Panc1 (cell line): ENCODE measurements around the gene TMEM258. TPM values are rescaled to one million over a fixed set of nuclear protein-coding genes. Genes with fewer than 3 reads are reported as not detected.

Experiments
- ATAC-seq: fragments of 200-7000 bp; cut with Tn5 transposase; 2 replicates; pipeline ENCODE4 v1.9.1; 2020; ENCODE audit warnings: mild to moderate bottlenecking, moderate library complexity
- BruUV-seq: library from RNA; stranded (reverse); fragments of 400-500 nt; replicated peaks from 2 replicates; lab custom pipeline; 2021; lab: Mats Ljungman, UMichigan
- CTCF ChIA-PET: fragments of 300-600 bp; sonication (Branson Sonifier 250); formaldehyde crosslinking; loops from one replicate; lab custom pipeline; 2022; ENCODE audit warnings: antibody characterized with exemption; lab: Charles Lee
- POLR2A ChIA-PET: fragments of 300-600 bp; sonication (Branson Sonifier 250); formaldehyde crosslinking; loops from one replicate; lab custom pipeline; 2022; ENCODE audit warnings: antibody characterized with exemption; lab: Charles Lee
- DNase-seq: peaks from one replicate; pipeline ENCODE4 v3.0.0-alpha.2; 2010; ENCODE audit warnings: low read depth, low spot score
- H3K27ac ChIP-seq: 2 replicates; pipeline ENCODE4 v1.5.1; 2011; ENCODE audit warnings: mild to moderate bottlenecking, low read length, inconsistent platforms
- H3K27me3 ChIP-seq: fragments of 200-500 bp; sonication (Bioruptor generic); 2 replicates; pipeline ENCODE4 v1.6.0; 2014; ENCODE audit warnings: low read length, inconsistent platforms; ENCODE audit not compliant: control insufficient read depth, insufficient read depth
- H3K36me3 ChIP-seq: fragments of 200-500 bp; sonication (Bioruptor generic); 2 replicates; pipeline ENCODE4 v1.5.1; 2014; ENCODE audit warnings: inconsistent platforms, mild to moderate bottlenecking, low read length, moderate library complexity; ENCODE audit not compliant: control insufficient read depth, insufficient read depth
- H3K4me1 ChIP-seq: 2 replicates; pipeline ENCODE4 v1.5.1; 2011; ENCODE audit warnings: inconsistent platforms, mild to moderate bottlenecking, low read length, moderate library complexity; ENCODE audit not compliant: control insufficient read depth, insufficient read depth
- H3K4me3 ChIP-seq, 2 experiments: 2 replicates each; pipeline ENCODE4 v1.5.1; 2011 to 2012; ENCODE audit warnings: low read depth in 2 of 2, low read length in 2 of 2, mild to moderate bottlenecking in 2 of 2, inconsistent platforms in 1 of 2, moderate library complexity in 1 of 2
- H3K9me3 ChIP-seq: fragments of 200-500 bp; sonication (Bioruptor generic); 2 replicates; pipeline ENCODE4 v1.5.1; 2014; ENCODE audit warnings: low read depth, mild to moderate bottlenecking, inconsistent platforms, low read length, moderate library complexity; ENCODE audit not compliant: control insufficient read depth, insufficient read depth
- CTCF ChIP-seq: fragments of 450-650 bp; IDR thresholded peaks from 2 replicates; pipeline ENCODE4 v1.5.1; 2017; ENCODE audit warnings: mild to moderate bottlenecking
- POLR2AphosphoS5 ChIP-seq: IDR thresholded peaks from 2 replicates; pipeline ENCODE4 v1.6.1; 2012; ENCODE audit warnings: mild to moderate bottlenecking, low read depth, low read length, moderate library complexity
- REST ChIP-seq, 2 experiments: IDR thresholded peaks; 2 replicates each; pipeline ENCODE4 v1.6.1; 2011 to 2012; ENCODE audit warnings: low read depth in 2 of 2, control low read depth in 1 of 2, low read length in 1 of 2, mild to moderate bottlenecking in 1 of 2, moderate library complexity in 1 of 2; ENCODE audit not compliant: insufficient read depth in 1 of 2
- SIN3A ChIP-seq: IDR thresholded peaks from 2 replicates; pipeline ENCODE4 v1.6.1; 2012; ENCODE audit warnings: low read depth, mild to moderate bottlenecking, low read length, moderate library complexity, borderline replicate concordance; ENCODE audit not compliant: insufficient read depth
- TCF7L2 ChIP-seq: IDR thresholded peaks from 2 replicates; pipeline ENCODE4 v1.6.1; 2011; ENCODE audit warnings: mild to moderate bottlenecking, low read depth, low read length, inconsistent platforms
- in situ Hi-C: cut with HindIII; loops from 2 replicates; pipeline ENCODE4 v1.10.0; 2016; ENCODE audit warnings: low sequenced_read_pairs, low pct_unique_long_range_greater_than_20kb
- intact Hi-C: fragments of 100-400 bp; cut with micrococcal nuclease; formaldehyde crosslinking; loops from one replicate; pipeline ENCODE4 v1.10.0; 2022; ENCODE audit not compliant: unreplicated experiment
- total RNA-seq: library from RNA; stranded (reverse); gene quantifications from one replicate; pipeline ENCODE4 v1.2.1, GENCODE V29; 2021; ENCODE audit not compliant: unreplicated experiment

Gene TMEM258
- total RNA-seq, 1 experiment from 2014 or later = 139 TPM

DNA sequence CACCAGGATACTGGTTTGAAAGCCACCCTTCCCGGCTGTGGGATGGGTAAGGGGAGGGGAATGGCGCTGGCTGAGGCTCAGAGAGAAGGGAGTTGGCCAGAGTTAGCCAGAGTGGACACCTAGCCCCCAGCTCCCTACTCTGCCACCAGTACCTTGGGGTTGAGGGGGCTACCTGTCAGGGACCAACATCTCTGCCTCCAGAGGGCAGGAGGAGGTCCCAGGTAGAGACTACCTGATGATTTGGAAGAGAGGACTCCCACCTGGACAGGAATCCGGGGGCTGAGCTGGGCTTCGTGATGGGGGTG is 36.3 kb downstream of the TMEM258 start:
- no peaks in the 10 kb centered on the region for H3K36me3 ChIP-seq
- in situ Hi-C loops = no loop called here
- no peaks in the 10 kb centered on the region for H3K27me3 ChIP-seq
- H3K27ac ChIP-seq = no peak overlapping the region; the same call in 1 of the 2 replicates
- ATAC-seq (no peak), DNase-seq (no peak)
- ChIA-PET POLR2A (no interaction called here), CTCF (no interaction called here)
- intact Hi-C loops = no loop called here
- TF ChIP-seq POLR2AphosphoS5 (no peak), CTCF (no peak), SIN3A (no peak), TCF7L2 (no peak), REST (IDR thresholded peaks at IDR 0.05; ENCODE audit: insufficient read depth in 1 of 2, low read depth in 2 of 2, low read length in 1 of 2) (no peak)
- H3K4me3 ChIP-seq = no peak overlapping the region
- peaks cover 5% of the 10 kb centered on the region for H3K4me1 ChIP-seq
- BruUV-seq = no TSS peak
- H3K9me3 ChIP-seq = no peaks in the 10 kb centered on the region

DNA sequence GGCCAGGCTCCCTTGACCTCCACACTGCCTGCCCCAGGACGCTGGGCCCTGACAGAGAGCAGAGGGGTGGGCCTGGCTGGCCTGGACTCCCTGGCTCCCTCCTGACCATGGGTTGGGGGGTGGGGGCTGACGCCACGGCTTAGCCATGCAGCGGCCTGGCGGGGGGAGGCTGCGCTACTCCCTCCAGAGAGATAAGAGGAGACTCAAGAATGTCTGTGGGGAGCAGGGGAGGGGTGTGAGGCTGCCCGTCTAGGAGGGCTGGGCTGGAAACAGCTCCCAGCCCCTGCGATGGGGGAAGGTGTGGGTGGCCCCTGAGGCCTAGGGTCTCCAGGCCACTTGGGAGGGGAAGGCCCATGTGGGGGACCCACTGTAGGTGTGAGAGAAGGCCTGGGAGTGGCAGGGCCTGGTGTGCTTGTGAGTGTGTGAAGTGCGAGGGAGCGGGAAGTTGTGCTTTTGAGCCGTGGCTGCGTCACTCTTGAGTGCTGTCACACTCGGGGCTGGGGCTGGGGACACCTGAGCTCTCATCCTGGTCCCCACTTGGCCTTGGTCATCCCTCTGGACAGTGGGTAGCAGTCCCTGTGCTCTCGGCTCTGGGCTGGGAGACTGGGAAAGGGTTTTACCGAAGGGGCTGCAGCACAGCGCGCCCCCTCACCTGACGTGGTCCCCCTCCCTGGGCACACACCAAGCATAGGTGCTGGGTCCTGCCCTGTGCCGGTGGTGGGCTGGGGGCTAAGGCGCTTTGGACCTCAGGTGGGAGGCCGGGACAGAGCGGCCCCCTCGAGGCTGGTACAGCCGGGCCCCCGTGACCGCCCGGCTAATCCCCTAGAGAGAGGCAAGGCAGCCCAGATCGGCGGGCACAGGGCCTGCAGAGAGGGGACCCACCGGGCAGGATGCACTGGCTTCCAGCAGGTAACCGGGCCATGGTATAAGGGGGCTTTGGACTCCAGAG is 37.6 kb downstream of the TMEM258 start:
- CTCF ChIA-PET = no interaction called here
- in situ Hi-C loops (no loop called here), intact Hi-C loops (loop anchor here (5.0 kb wide), 1 partner anchor 32 kb away; no protein-coding TSS in a partner anchor)
- no peak overlapping the region for H3K4me3 ChIP-seq
- no peaks in the 10 kb centered on the region for H3K36me3 ChIP-seq
- H3K9me3 ChIP-seq = no peaks in the 10 kb centered on the region
- ATAC-seq = no peak
- peaks cover 5% of the 10 kb centered on the region for H3K4me1 ChIP-seq
- no peak for DNase-seq
- no TSS peak for BruUV-seq
- H3K27me3 ChIP-seq = no peaks in the 10 kb centered on the region
- POLR2A ChIA-PET = no interaction called here
- H3K27ac ChIP-seq = no peak overlapping the region
- TF ChIP-seq CTCF (no peak), POLR2AphosphoS5 (no peak), TCF7L2 (no peak), REST (IDR thresholded peaks at IDR 0.05; ENCODE audit: insufficient read depth in 1 of 2, low read depth in 2 of 2, low read length in 1 of 2) (no peak), SIN3A (no peak)
